ENCODE data around the gene PLEKHA4. TPM values are rescaled to one million over a fixed set of nuclear protein-coding genes. Genes with fewer than 3 reads are reported as not detected.

Gene PLEKHA4
- total RNA-seq, 1 experiment from 2014 or later, result 1.2 TPM

DNA sequence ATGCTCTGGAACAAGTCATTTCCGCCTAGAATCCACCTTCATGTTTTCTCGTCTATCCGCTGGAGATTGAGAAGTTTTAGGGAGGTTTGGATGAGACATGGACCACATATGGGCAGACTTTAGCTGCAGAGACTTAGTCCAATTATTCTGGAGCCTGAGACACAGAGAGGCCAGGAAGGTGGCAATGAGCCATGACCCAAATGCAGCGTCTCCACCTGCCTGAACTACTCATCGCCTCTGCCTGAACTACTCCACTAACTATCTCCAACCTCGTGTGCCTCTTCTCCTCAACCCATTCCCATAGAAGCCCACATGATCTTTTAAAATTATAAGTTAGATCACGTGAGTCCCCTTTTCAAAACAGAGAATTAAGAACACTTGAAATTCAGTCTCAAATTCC, 5.6 kb downstream of the PLEKHA4 start:
- CTCF ChIA-PET, result no interaction called here
- no peak for DNase-seq
- POLR2A ChIA-PET (ENCODE audit: unreplicated experiment), result no interaction called here

GRCh38 chr19:48861313-48861712, 7.1 kb downstream of the PLEKHA4 start:
- ChIA-PET CTCF (no interaction called here), POLR2A (ENCODE audit: unreplicated experiment) (no interaction called here)
- DNase-seq (no peak), ATAC-seq (no peak)
- Histone ChIP-seq H3K4me2 (ENCODE audit: low read length) (no peak overlapping the region), H3K27me3 (ENCODE audit: low read length) (no peaks in the 10 kb centered on the region), H3K9me3 (ENCODE audit: low read length) (no peaks in the 10 kb centered on the region), H2AFZ (ENCODE audit: low read length) (no peak overlapping the region), H3K4me1 (ENCODE audit: insufficient read depth, low read length) (peaks cover 3% of the 10 kb centered on the region), H3F3A (ENCODE audit: low read length, unreplicated experiment) (no peaks in the 10 kb centered on the region), H3K79me2 (ENCODE audit: low read length) (no peaks in the 10 kb centered on the region), H3K9me2 (replicated peaks; ENCODE audit: low read length) (no peaks in the 10 kb centered on the region), H3K27ac (ENCODE audit: low read length) (no peak overlapping the region), H3K36me3 (ENCODE audit: low read depth, low read length) (no peaks in the 10 kb centered on the region), H3K4me3 (ENCODE audit: low read length) (no peak overlapping the region), H4K20me1 (ENCODE audit: low read length) (no peaks in the 10 kb centered on the region), H3K9ac (ENCODE audit: low read length) (no peak overlapping the region)
- intact Hi-C loops (cut with micrococcal nuclease), result no loop called here
- TF ChIP-seq, protein P1, sequence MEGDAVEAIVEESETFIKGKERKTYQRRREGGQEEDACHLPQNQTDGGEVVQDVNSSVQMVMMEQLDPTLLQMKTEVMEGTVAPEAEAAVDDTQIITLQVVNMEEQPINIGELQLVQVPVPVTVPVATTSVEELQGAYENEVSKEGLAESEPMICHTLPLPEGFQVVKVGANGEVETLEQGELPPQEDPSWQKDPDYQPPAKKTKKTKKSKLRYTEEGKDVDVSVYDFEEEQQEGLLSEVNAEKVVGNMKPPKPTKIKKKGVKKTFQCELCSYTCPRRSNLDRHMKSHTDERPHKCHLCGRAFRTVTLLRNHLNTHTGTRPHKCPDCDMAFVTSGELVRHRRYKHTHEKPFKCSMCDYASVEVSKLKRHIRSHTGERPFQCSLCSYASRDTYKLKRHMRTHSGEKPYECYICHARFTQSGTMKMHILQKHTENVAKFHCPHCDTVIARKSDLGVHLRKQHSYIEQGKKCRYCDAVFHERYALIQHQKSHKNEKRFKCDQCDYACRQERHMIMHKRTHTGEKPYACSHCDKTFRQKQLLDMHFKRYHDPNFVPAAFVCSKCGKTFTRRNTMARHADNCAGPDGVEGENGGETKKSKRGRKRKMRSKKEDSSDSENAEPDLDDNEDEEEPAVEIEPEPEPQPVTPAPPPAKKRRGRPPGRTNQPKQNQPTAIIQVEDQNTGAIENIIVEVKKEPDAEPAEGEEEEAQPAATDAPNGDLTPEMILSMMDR (conservative IDR thresholded peaks at IDR 0.05; ENCODE audit: low read depth, low read length), result no peak
- no peak for TF ChIP-seq EZH2phosphoT487 (IDR thresholded peaks at IDR 0.05; ENCODE audit: borderline replicate concordance, low read length)
- TF ChIP-seq EZH2 (IDR thresholded peaks at IDR 0.05; ENCODE audit: low read length, unreplicated experiment), result no peak
- no TSS peak for BruUV-seq (replicated peaks)

More for the DNA sequence above, 5.6 kb downstream of the PLEKHA4 start:
- no peak for TF ChIP-seq EZH2 (IDR thresholded peaks at IDR 0.05; ENCODE audit: low read length, unreplicated experiment)
- TF ChIP-seq, protein P1 (conservative IDR thresholded peaks at IDR 0.05; ENCODE audit: low read depth, low read length), result no peak
- H3K4me2 ChIP-seq (ENCODE audit: low read length), result no peak overlapping the region
- no peak overlapping the region for H3K4me3 ChIP-seq (ENCODE audit: low read length)
- intact Hi-C loops (cut with micrococcal nuclease), result no loop called here
- H3K4me1 ChIP-seq (ENCODE audit: insufficient read depth, low read length), result peaks cover 3% of the 10 kb centered on the region
- H3K27ac ChIP-seq (ENCODE audit: low read length), result no peak overlapping the region
- no peaks in the 10 kb centered on the region for H3K36me3 ChIP-seq (ENCODE audit: low read depth, low read length)
- no peaks in the 10 kb centered on the region for H4K20me1 ChIP-seq (ENCODE audit: low read length)
- H2AFZ ChIP-seq (ENCODE audit: low read length), result no peak overlapping the region
- no peaks in the 10 kb centered on the region for H3K9me3 ChIP-seq (ENCODE audit: low read length)
- H3K27me3 ChIP-seq (ENCODE audit: low read length), result no peaks in the 10 kb centered on the region
- ATAC-seq, result no peak
- H3F3A ChIP-seq (ENCODE audit: low read length, unreplicated experiment), result no peaks in the 10 kb centered on the region
- H3K79me2 ChIP-seq (ENCODE audit: low read length), result no peaks in the 10 kb centered on the region
- no TSS peak for BruUV-seq (replicated peaks)
- no peaks in the 10 kb centered on the region for H3K9me2 ChIP-seq (replicated peaks; ENCODE audit: low read length)
- H3K9ac ChIP-seq (ENCODE audit: low read length), result no peak overlapping the region

DNA sequence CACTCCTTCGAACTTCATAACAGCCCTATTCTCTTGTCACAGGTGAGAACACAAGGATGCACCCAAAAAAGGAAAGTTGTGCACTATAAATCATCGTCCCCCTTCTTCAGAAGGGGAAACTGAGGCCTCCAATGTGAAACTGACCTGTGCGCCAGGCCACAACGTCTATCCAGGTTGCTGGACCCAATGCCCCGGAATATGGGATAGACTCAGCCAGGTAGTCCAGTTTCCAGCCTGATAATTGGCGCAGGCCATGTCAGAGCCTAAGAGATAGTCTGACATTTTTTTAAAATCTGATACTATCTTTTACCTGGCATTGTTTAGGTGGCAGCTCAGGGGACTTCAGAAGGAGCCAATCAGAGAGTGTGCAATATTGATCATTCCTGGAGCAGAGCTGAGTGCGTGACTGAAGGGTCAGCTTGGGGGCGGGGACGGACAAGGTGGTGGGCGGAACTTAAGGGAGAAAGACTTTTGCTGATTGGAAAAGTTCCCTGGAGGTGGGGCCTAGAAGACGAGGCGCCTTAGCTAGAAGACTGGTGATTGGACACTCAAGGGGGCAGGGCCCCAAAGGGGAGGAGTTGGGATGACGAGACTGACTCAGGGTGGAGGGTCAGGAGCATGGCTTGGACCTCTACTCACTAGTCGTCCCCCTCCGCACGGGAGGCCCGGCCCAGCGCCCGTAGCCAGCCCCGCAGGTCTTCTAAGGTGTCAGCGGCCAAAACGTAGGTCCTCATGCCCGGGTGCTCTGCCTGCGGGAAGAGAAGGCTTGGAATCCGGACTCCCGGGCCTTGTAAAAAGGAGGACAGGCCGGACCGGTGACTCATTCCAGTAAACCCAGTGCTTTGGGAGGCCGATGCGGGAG, 8.5 kb downstream of the PLEKHA4 start:
- peak overlapping the region; percentile 30; the same call in 1 of the 2 replicates for H3K27ac ChIP-seq (ENCODE audit: low read length)
- intact Hi-C loops (cut with micrococcal nuclease), result no loop called here
- no peaks in the 10 kb centered on the region for H4K20me1 ChIP-seq (ENCODE audit: low read length)
- H3K9me3 ChIP-seq (ENCODE audit: low read length), result no peaks in the 10 kb centered on the region
- ATAC-seq (peak; percentile 62), DNase-seq (peak; percentile 84)
- H3K4me3 ChIP-seq (ENCODE audit: low read length), result peak overlapping the region; percentile 61
- TF ChIP-seq EZH2 (IDR thresholded peaks at IDR 0.05; ENCODE audit: low read length, unreplicated experiment), result no peak
- TF ChIP-seq EZH2phosphoT487 (IDR thresholded peaks at IDR 0.05; ENCODE audit: borderline replicate concordance, low read length), result no peak
- TF ChIP-seq, protein P1 (conservative IDR thresholded peaks at IDR 0.05; ENCODE audit: low read depth, low read length), result no peak
- ChIA-PET CTCF (no interaction called here), POLR2A (ENCODE audit: unreplicated experiment) (no interaction called here)
- H3K4me1 ChIP-seq (ENCODE audit: insufficient read depth, low read length), result peaks cover 3% of the 10 kb centered on the region
- H3F3A ChIP-seq (ENCODE audit: low read length, unreplicated experiment), result no peaks in the 10 kb centered on the region
- no peaks in the 10 kb centered on the region for H3K9me2 ChIP-seq (replicated peaks; ENCODE audit: low read length)
- peak overlapping the region; percentile 84 for H2AFZ ChIP-seq (ENCODE audit: low read length)
- H3K27me3 ChIP-seq (ENCODE audit: low read length), result no peaks in the 10 kb centered on the region
- H3K36me3 ChIP-seq (ENCODE audit: low read depth, low read length), result no peaks in the 10 kb centered on the region
- H3K9ac ChIP-seq (ENCODE audit: low read length), result 0 out of 2 replicates have a peak overlapping the region, but pooled peaks have one; percentile 40
- no TSS peak for BruUV-seq (replicated peaks)
- no peaks in the 10 kb centered on the region for H3K79me2 ChIP-seq (ENCODE audit: low read length)
- H3K4me2 ChIP-seq (ENCODE audit: low read length), result peak overlapping the region; percentile 68

Measured in PC-3 (cell line).